Measurements from ENCODE around the gene RAB44. TPM values are rescaled to one million over a fixed set of nuclear protein-coding genes. Genes with fewer than 3 reads are reported as not detected.
A peak's percentile ranks its signal among the peaks of the same experiment; 100 is the strongest.

Gene RAB44
- total and polyA plus RNA-seq, 8 donors, result 0.06 to 0.37 (median 0.15) TPM

DNA sequence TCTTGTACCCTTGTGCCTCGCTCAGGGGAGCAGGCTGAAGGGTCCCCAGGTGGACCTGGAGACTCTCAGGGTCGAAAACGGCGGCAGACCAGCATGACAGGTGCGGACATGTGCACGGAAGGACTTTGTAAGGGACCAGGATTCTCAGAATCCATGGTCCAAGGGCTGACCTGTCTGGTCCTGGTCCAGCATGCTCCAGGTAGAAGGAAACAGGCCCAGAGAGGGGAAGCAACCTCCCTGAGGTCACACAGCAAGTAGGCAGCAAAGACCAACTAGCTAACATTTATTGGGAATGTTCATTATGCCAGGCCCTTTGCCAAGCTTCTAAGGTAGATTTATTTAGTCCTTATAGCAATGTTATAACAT lies 13.2 kb upstream of the RAB44 start:
- no peak overlapping the region for H3K4me3 ChIP-seq
- peaks cover 0 to 5% of the 10 kb centered on the region in 2 donors for H3K27me3 ChIP-seq
- intact Hi-C loops (cut with DNase I), result loop anchor here in 1 of 2 donors (5.0 kb wide), 1 partner anchor 67 kb away; no protein-coding TSS in a partner anchor
- no peak for ATAC-seq
- H3K9me3 ChIP-seq, result no peaks in the 10 kb centered on the region
- no peak for TF ChIP-seq CTCF (IDR thresholded peaks at IDR 0.05)
- no peak for DNase-seq
- peaks cover 0 to 51% of the 10 kb centered on the region in 2 donors for H3K36me3 ChIP-seq
- no peak overlapping the region for H3K27ac ChIP-seq
- H3K4me1 ChIP-seq, result peaks cover 21 to 62% of the 10 kb centered on the region in 2 donors

GRCh38 chr6:36685166-36685924 lies 12.3 kb upstream of the RAB44 start:
- Histone ChIP-seq H3K36me3 (peaks cover 0 to 51% of the 10 kb centered on the region in 2 donors), H3K4me3 (no peak overlapping the region), H3K27ac (peak overlapping the region; percentile 15 to 33), H3K4me1 (peaks cover 21 to 61% of the 10 kb centered on the region in 2 donors), H3K27me3 (no peaks in the 10 kb centered on the region), H3K9me3 (no peaks in the 10 kb centered on the region)
- TF ChIP-seq CTCF (IDR thresholded peaks at IDR 0.05), result no peak
- no peak for ATAC-seq
- no peak for DNase-seq
- intact Hi-C loops (cut with DNase I), result no loop called here

GRCh38 chr6:36685926-36686667 lies 11.5 kb upstream of the RAB44 start:
- peaks cover 16 to 55% of the 10 kb centered on the region in 2 donors for H3K4me1 ChIP-seq
- ATAC-seq (peak; percentile 5), DNase-seq (peak in 1 of 4 donors; percentile 66)
- intact Hi-C loops (cut with DNase I), result no loop called here
- H3K27ac ChIP-seq, result peak overlapping the region; percentile 15 to 33
- no peak for TF ChIP-seq CTCF (IDR thresholded peaks at IDR 0.05)
- H3K9me3 ChIP-seq, result no peaks in the 10 kb centered on the region
- H3K27me3 ChIP-seq, result no peaks in the 10 kb centered on the region
- H3K36me3 ChIP-seq, result peaks cover 0 to 51% of the 10 kb centered on the region in 2 donors
- H3K4me3 ChIP-seq, result no peak overlapping the region

DNA sequence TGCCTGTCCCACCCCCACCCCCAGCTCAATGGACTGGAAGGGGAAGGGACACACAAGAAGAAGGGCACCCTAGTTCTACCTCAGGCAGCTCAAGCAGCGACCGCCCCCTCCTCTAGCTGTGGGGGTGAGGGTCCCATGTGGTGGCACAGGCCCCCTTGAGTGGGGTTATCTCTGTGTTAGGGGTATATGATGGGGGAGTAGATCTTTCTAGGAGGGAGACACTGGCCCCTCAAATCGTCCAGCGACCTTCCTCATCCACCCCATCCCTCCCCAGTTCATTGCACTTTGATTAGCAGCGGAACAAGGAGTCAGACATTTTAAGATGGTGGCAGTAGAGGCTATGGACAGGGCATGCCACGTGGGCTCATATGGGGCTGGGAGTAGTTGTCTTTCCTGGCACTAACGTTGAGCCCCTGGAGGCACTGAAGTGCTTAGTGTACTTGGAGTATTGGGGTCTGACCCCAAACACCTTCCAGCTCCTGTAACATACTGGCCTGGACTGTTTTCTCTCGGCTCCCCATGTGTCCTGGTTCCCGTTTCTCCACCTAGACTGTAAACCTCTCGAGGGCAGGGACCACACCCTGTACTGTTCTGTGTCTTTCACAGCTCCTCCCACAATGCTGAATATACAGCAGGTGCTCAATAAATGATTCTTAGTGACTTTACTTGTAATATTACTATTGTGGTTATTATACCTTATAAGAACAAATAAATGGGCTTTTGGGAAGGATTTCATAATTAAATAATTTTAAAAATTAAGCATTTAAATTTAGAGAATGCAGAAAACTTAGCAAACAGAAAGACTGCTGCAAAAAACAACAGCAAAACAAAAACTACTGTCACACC lies 10.7 kb upstream of the RAB44 start:
- no peak overlapping the region for H3K4me3 ChIP-seq
- no peak for TF ChIP-seq CTCF (IDR thresholded peaks at IDR 0.05)
- DNase-seq (no peak), ATAC-seq (no peak)
- no peaks in the 10 kb centered on the region for H3K9me3 ChIP-seq
- intact Hi-C loops (cut with DNase I), result no loop called here
- peaks cover 14 to 51% of the 10 kb centered on the region in 2 donors for H3K4me1 ChIP-seq
- H3K27ac ChIP-seq, result no peak overlapping the region
- H3K36me3 ChIP-seq, result peaks cover 0 to 51% of the 10 kb centered on the region in 2 donors
- no peaks in the 10 kb centered on the region for H3K27me3 ChIP-seq

All from left lung (tissue), 10 donors.